ENCODE results near the gene FHL3. TPM values are rescaled to one million over a fixed set of nuclear protein-coding genes. Genes with fewer than 3 reads are reported as not detected.

The FHL3 gene
- total and polyA plus RNA-seq, 2 experiments from 2014 or later = 28.3 to 49.0 TPM

GRCh38 chr1:38022810-38023209, 17.5 kb upstream of the FHL3 start:
- Mint-ChIP-seq H3K27me3 (ENCODE audit: insufficient read depth, low read depth, poor library complexity) (peaks cover 4% of the 10 kb centered on the region), H3K27ac (no peak overlapping the region), H3K36me3 (ENCODE audit: low read depth) (peaks cover 78% of the 10 kb centered on the region), H3K4me1 (peaks cover 17% of the 10 kb centered on the region), H3K9me3 (no peaks in the 10 kb centered on the region; the same call in 2 of the 3 replicates), H3K4me3 (no peak overlapping the region)
- Histone ChIP-seq H3K4me1 (ENCODE audit: insufficient read depth) (peaks cover 3% of the 10 kb centered on the region), H3K79me2 (replicated peaks; ENCODE audit: insufficient read depth) (peaks cover 11% of the 10 kb centered on the region), H3F3A (replicated peaks; ENCODE audit: low read depth) (peaks cover 31% of the 10 kb centered on the region; the same call in 1 of the 2 replicates), H3K9me2 (ENCODE audit: insufficient read depth) (no peaks in the 10 kb centered on the region), H2AFZ (no peak overlapping the region), H3K27ac (ENCODE audit: low read depth) (0 out of 2 replicates have a peak overlapping the region, but pooled peaks have one; percentile 19), H3K4me2 (no peak overlapping the region), H4K20me1 (replicated peaks; ENCODE audit: insufficient read depth) (peaks cover 12% of the 10 kb centered on the region; the same call in 1 of the 2 replicates), H3K36me3 (ENCODE audit: insufficient read depth) (peaks cover 60% of the 10 kb centered on the region), H3K4me3 (no peak overlapping the region), H3K27me3 (ENCODE audit: insufficient read depth) (no peaks in the 10 kb centered on the region)
- TF ChIP-seq EZH2 (IDR thresholded peaks at IDR 0.05; ENCODE audit: low read depth, unreplicated experiment) (no peak), ZNF331 (CRISPR knock-in tag; IDR thresholded peaks at IDR 0.05; ENCODE audit: low read depth) (no peak), JUNB (IDR thresholded peaks at IDR 0.05; ENCODE audit: unreplicated experiment) (no peak), ETS1 (IDR thresholded peaks at IDR 0.05) (no peak), REST (IDR thresholded peaks at IDR 0.05; ENCODE audit: unreplicated experiment) (no peak), ZNF114 (CRISPR knock-in tag; IDR thresholded peaks at IDR 0.05) (no peak), POLR2AphosphoS5 (IDR thresholded peaks at IDR 0.05; ENCODE audit: low read depth) (no peak), EZH2phosphoT487 (IDR thresholded peaks at IDR 0.05; ENCODE audit: unreplicated experiment) (no peak)
- no peak for ATAC-seq
- DNase-seq (ENCODE audit: low spot score) = no peak

GRCh38 chr1:38021969-38022368, 16.7 kb upstream of the FHL3 start:
- no peaks in the 10 kb centered on the region for H3K27me3 ChIP-seq (ENCODE audit: insufficient read depth)
- H3K4me2 ChIP-seq = no peak overlapping the region
- no peak overlapping the region for H3K4me3 Mint-ChIP-seq
- peaks cover 86% of the 10 kb centered on the region for H3K36me3 Mint-ChIP-seq (ENCODE audit: low read depth)
- H3K36me3 ChIP-seq (ENCODE audit: insufficient read depth) = peaks cover 68% of the 10 kb centered on the region
- no peak for ATAC-seq
- H2AFZ ChIP-seq = no peak overlapping the region
- DNase-seq (ENCODE audit: low spot score) = no peak
- H3K79me2 ChIP-seq (replicated peaks; ENCODE audit: insufficient read depth) = peaks cover 19% of the 10 kb centered on the region
- no peaks in the 10 kb centered on the region for H3K4me1 ChIP-seq (ENCODE audit: insufficient read depth)
- no peaks in the 10 kb centered on the region; the same call in 2 of the 3 replicates for H3K9me3 Mint-ChIP-seq
- peaks cover 35% of the 10 kb centered on the region; the same call in 1 of the 2 replicates for H3F3A ChIP-seq (replicated peaks; ENCODE audit: low read depth)
- H3K4me3 ChIP-seq = no peak overlapping the region
- H3K27ac Mint-ChIP-seq = no peak overlapping the region
- H4K20me1 ChIP-seq (replicated peaks; ENCODE audit: insufficient read depth) = peaks cover 12% of the 10 kb centered on the region
- no peaks in the 10 kb centered on the region for H3K9me2 ChIP-seq (ENCODE audit: insufficient read depth)
- H3K4me1 Mint-ChIP-seq = peaks cover 9% of the 10 kb centered on the region
- no peak overlapping the region for H3K27ac ChIP-seq (ENCODE audit: low read depth)
- H3K27me3 Mint-ChIP-seq (ENCODE audit: insufficient read depth, low read depth, poor library complexity) = peaks cover 4% of the 10 kb centered on the region
- TF ChIP-seq POLR2AphosphoS5 (IDR thresholded peaks at IDR 0.05; ENCODE audit: low read depth) = no peak
- TF ChIP-seq NANOG (IDR thresholded peaks at IDR 0.05; ENCODE audit: borderline replicate concordance) = no peak
- TF ChIP-seq CREB1 (CRISPR knock-in tag; IDR thresholded peaks at IDR 0.05; ENCODE audit: low read depth) = no peak
- no peak for TF ChIP-seq EZH2phosphoT487 (IDR thresholded peaks at IDR 0.05; ENCODE audit: unreplicated experiment)
- no peak for TF ChIP-seq REST (IDR thresholded peaks at IDR 0.05; ENCODE audit: unreplicated experiment)
- TF ChIP-seq ETS1 (IDR thresholded peaks at IDR 0.05) = no peak

Measured in GM23338 (cell line).